ENCODE results near the gene RSBN1L.

The RSBN1L gene

GRCh38 chr7:77707504-77707992 is 11.3 kb downstream of the RSBN1L start:
- Histone ChIP-seq H2BK15ac (ENCODE audit: low read length) (no peak overlapping the region), H4K91ac (ENCODE audit: low read depth, low read length, poor library complexity) (no peak overlapping the region), H2AK5ac (ENCODE audit: low read depth, low read length) (no peak overlapping the region), H2BK12ac (ENCODE audit: low read length) (no peak overlapping the region), H3K9ac (ENCODE audit: low read depth, low read length, poor library complexity) (no peak overlapping the region), H2BK120ac (ENCODE audit: low read depth, low read length) (no peak overlapping the region), H3K4me3 (ENCODE audit: low read length in 2 of 2) (no peak overlapping the region), H3K4me1 (ENCODE audit: control insufficient read depth in 2 of 2, insufficient read depth in 1 of 2, low read depth in 1 of 2, low read length in 2 of 2) (peaks cover 0 to 3% of the 10 kb centered on the region in 2 donors), H3K4me2 (ENCODE audit: insufficient read depth, low read length, poor library complexity, severe bottlenecking) (no peak overlapping the region), H2AFZ (ENCODE audit: low read length) (no peak overlapping the region), H3K9me3 (replicated peaks in 1 of 2; ENCODE audit: control insufficient read depth in 2 of 2, insufficient read depth in 1 of 2, low read depth in 1 of 2, low read length in 2 of 2) (no peaks in the 10 kb centered on the region), H3K18ac (ENCODE audit: low read length) (no peak overlapping the region), H3K79me1 (ENCODE audit: low read depth, low read length) (peaks cover 9% of the 10 kb centered on the region), H2BK5ac (ENCODE audit: low read length) (no peak overlapping the region), H3K23ac (ENCODE audit: low read depth, low read length, poor library complexity) (no peak overlapping the region), H3K14ac (ENCODE audit: low read length) (no peak overlapping the region), H3K36me3 (replicated peaks in 1 of 2; ENCODE audit: control insufficient read depth in 2 of 2, insufficient read depth in 2 of 2, low read length in 2 of 2) (peaks cover 0 to 63% of the 10 kb centered on the region in 2 donors), H3K4ac (ENCODE audit: low read length) (no peak overlapping the region), H4K8ac (ENCODE audit: low read depth, low read length) (no peak overlapping the region), H3K27ac (replicated peaks; ENCODE audit: low read length) (no peak overlapping the region), H3K27me3 (ENCODE audit: control insufficient read depth in 3 of 3, insufficient read depth in 3 of 3, low read depth in 1 of 3, low read length in 3 of 3) (no peaks in the 10 kb centered on the region)
- no peak for DNase-seq (ENCODE audit: low spot score)
- WGBS, 2 donors (ENCODE audit: extremely low coverage in 2 of 2, insufficient read length in 2 of 2, insufficient replicate concordance in 1 of 2) = no CpG with 5 or more reads among the region's 1 CpG

- Histone ChIP-seq H2BK15ac (ENCODE audit: low read length) (no peak overlapping the region), H2BK5ac (ENCODE audit: low read length) (no peak overlapping the region), H3K14ac (ENCODE audit: low read length) (no peak overlapping the region), H3K27me3 (ENCODE audit: control insufficient read depth in 3 of 3, insufficient read depth in 3 of 3, low read depth in 1 of 3, low read length in 3 of 3) (no peaks in the 10 kb centered on the region), H2BK120ac (ENCODE audit: low read depth, low read length) (no peak overlapping the region), H2AFZ (ENCODE audit: low read length) (no peak overlapping the region), H3K79me1 (ENCODE audit: low read depth, low read length) (peaks cover 4% of the 10 kb centered on the region), H3K9me3 (replicated peaks in 1 of 2; ENCODE audit: control insufficient read depth in 2 of 2, insufficient read depth in 1 of 2, low read depth in 1 of 2, low read length in 2 of 2) (no peaks in the 10 kb centered on the region), H3K36me3 (replicated peaks in 1 of 2; ENCODE audit: control insufficient read depth in 2 of 2, insufficient read depth in 2 of 2, low read length in 2 of 2) (peaks cover 0 to 51% of the 10 kb centered on the region in 2 donors), H3K27ac (replicated peaks; ENCODE audit: low read length) (no peak overlapping the region), H4K91ac (ENCODE audit: low read depth, low read length, poor library complexity) (no peak overlapping the region), H3K4ac (ENCODE audit: low read length) (no peak overlapping the region), H3K18ac (ENCODE audit: low read length) (no peak overlapping the region), H3K9ac (ENCODE audit: low read depth, low read length, poor library complexity) (no peak overlapping the region), H2AK5ac (ENCODE audit: low read depth, low read length) (no peak overlapping the region), H3K4me1 (ENCODE audit: control insufficient read depth in 2 of 2, insufficient read depth in 1 of 2, low read depth in 1 of 2, low read length in 2 of 2) (peaks cover 0 to 2% of the 10 kb centered on the region in 2 donors), H3K4me2 (ENCODE audit: insufficient read depth, low read length, poor library complexity, severe bottlenecking) (no peak overlapping the region), H3K4me3 (ENCODE audit: low read length in 2 of 2) (no peak overlapping the region), H2BK12ac (ENCODE audit: low read length) (no peak overlapping the region), H3K23ac (ENCODE audit: low read depth, low read length, poor library complexity) (no peak overlapping the region), H4K8ac (ENCODE audit: low read depth, low read length) (no peak overlapping the region)
- no peak for DNase-seq (ENCODE audit: low spot score)
- WGBS, 2 donors (ENCODE audit: extremely low coverage in 2 of 2, insufficient read length in 2 of 2, insufficient replicate concordance in 1 of 2) = no CpG with 5 or more reads among the region's 3 CpGs
These were observed 13.8 kb downstream of the RSBN1L start for GRCh38 chr7:77710067-77710466.

- no peak for DNase-seq (ENCODE audit: low spot score)
- no peak overlapping the region for H3K4ac ChIP-seq (ENCODE audit: low read length)
- no peak overlapping the region for H3K4me3 ChIP-seq (ENCODE audit: low read length in 2 of 2)
- WGBS, 2 donors (ENCODE audit: extremely low coverage in 2 of 2, insufficient read length in 2 of 2, insufficient replicate concordance in 1 of 2) = no CpG with 5 or more reads among the region's 3 CpGs
- H3K23ac ChIP-seq (ENCODE audit: low read depth, low read length, poor library complexity) = no peak overlapping the region
- H2BK15ac ChIP-seq (ENCODE audit: low read length) = no peak overlapping the region
- no peaks in the 10 kb centered on the region for H3K9me3 ChIP-seq (replicated peaks in 1 of 2; ENCODE audit: control insufficient read depth in 2 of 2, insufficient read depth in 1 of 2, low read depth in 1 of 2, low read length in 2 of 2)
- no peak overlapping the region for H3K9ac ChIP-seq (ENCODE audit: low read depth, low read length, poor library complexity)
- peaks cover 0 to 2% of the 10 kb centered on the region in 2 donors for H3K4me1 ChIP-seq (ENCODE audit: control insufficient read depth in 2 of 2, insufficient read depth in 1 of 2, low read depth in 1 of 2, low read length in 2 of 2)
- no peak overlapping the region for H2BK5ac ChIP-seq (ENCODE audit: low read length)
- H3K79me1 ChIP-seq (ENCODE audit: low read depth, low read length) = peaks cover 4% of the 10 kb centered on the region
- peaks cover 0 to 46% of the 10 kb centered on the region in 2 donors for H3K36me3 ChIP-seq (replicated peaks in 1 of 2; ENCODE audit: control insufficient read depth in 2 of 2, insufficient read depth in 2 of 2, low read length in 2 of 2)
- H4K8ac ChIP-seq (ENCODE audit: low read depth, low read length) = no peak overlapping the region
- no peak overlapping the region for H2AFZ ChIP-seq (ENCODE audit: low read length)
- H3K4me2 ChIP-seq (ENCODE audit: insufficient read depth, low read length, poor library complexity, severe bottlenecking) = no peak overlapping the region
- no peaks in the 10 kb centered on the region for H3K27me3 ChIP-seq (ENCODE audit: control insufficient read depth in 3 of 3, insufficient read depth in 3 of 3, low read depth in 1 of 3, low read length in 3 of 3)
- no peak overlapping the region for H2BK120ac ChIP-seq (ENCODE audit: low read depth, low read length)
- H2AK5ac ChIP-seq (ENCODE audit: low read depth, low read length) = no peak overlapping the region
- no peak overlapping the region for H4K91ac ChIP-seq (ENCODE audit: low read depth, low read length, poor library complexity)
- H3K18ac ChIP-seq (ENCODE audit: low read length) = no peak overlapping the region
- no peak overlapping the region for H2BK12ac ChIP-seq (ENCODE audit: low read length)
- H3K27ac ChIP-seq (replicated peaks; ENCODE audit: low read length) = no peak overlapping the region
- H3K14ac ChIP-seq (ENCODE audit: low read length) = no peak overlapping the region
These were observed 14.6 kb downstream of the RSBN1L start for GRCh38 chr7:77710861-77711260.

- WGBS, 2 donors (ENCODE audit: extremely low coverage in 2 of 2, insufficient read length in 2 of 2, insufficient replicate concordance in 1 of 2) = no CpG with 5 or more reads among the region's 2 CpGs
- Histone ChIP-seq H3K4me2 (ENCODE audit: insufficient read depth, low read length, poor library complexity, severe bottlenecking) (no peak overlapping the region), H3K23ac (ENCODE audit: low read depth, low read length, poor library complexity) (no peak overlapping the region), H3K36me3 (replicated peaks in 1 of 2; ENCODE audit: control insufficient read depth in 2 of 2, insufficient read depth in 2 of 2, low read length in 2 of 2) (peaks cover 0 to 27% of the 10 kb centered on the region in 2 donors), H3K27ac (replicated peaks; ENCODE audit: low read length) (no peak overlapping the region), H2AFZ (ENCODE audit: low read length) (no peak overlapping the region), H2AK5ac (ENCODE audit: low read depth, low read length) (no peak overlapping the region), H4K8ac (ENCODE audit: low read depth, low read length) (no peak overlapping the region), H3K4me3 (ENCODE audit: low read length in 2 of 2) (no peak overlapping the region), H3K4me1 (ENCODE audit: control insufficient read depth in 2 of 2, insufficient read depth in 1 of 2, low read depth in 1 of 2, low read length in 2 of 2) (no peaks in the 10 kb centered on the region), H3K9me3 (replicated peaks in 1 of 2; ENCODE audit: control insufficient read depth in 2 of 2, insufficient read depth in 1 of 2, low read depth in 1 of 2, low read length in 2 of 2) (no peaks in the 10 kb centered on the region), H2BK15ac (ENCODE audit: low read length) (no peak overlapping the region), H2BK5ac (ENCODE audit: low read length) (no peak overlapping the region), H4K91ac (ENCODE audit: low read depth, low read length, poor library complexity) (no peak overlapping the region), H3K4ac (ENCODE audit: low read length) (no peak overlapping the region), H3K14ac (ENCODE audit: low read length) (no peak overlapping the region), H3K27me3 (ENCODE audit: control insufficient read depth in 3 of 3, insufficient read depth in 3 of 3, low read depth in 1 of 3, low read length in 3 of 3) (no peaks in the 10 kb centered on the region), H2BK120ac (ENCODE audit: low read depth, low read length) (no peak overlapping the region), H2BK12ac (ENCODE audit: low read length) (no peak overlapping the region), H3K9ac (ENCODE audit: low read depth, low read length, poor library complexity) (no peak overlapping the region), H3K79me1 (ENCODE audit: low read depth, low read length) (peaks cover 2% of the 10 kb centered on the region), H3K18ac (ENCODE audit: low read length) (no peak overlapping the region)
- DNase-seq (ENCODE audit: low spot score) = no peak
These were observed 17.9 kb downstream of the RSBN1L start for GRCh38 chr7:77714195-77714594.

Measured in neuronal stem cell (in vitro differentiated cells).